ENCODE results near the gene CAMTA1. TPM values are rescaled to one million over a fixed set of nuclear protein-coding genes. Genes with fewer than 3 reads are reported as not detected.

The CAMTA1 gene
- polyA plus RNA-seq, 1 donor from 2014 or later = 162 TPM

GRCh38 chr1:7475691-7476090 lies 690.4 kb downstream of the CAMTA1 start:
- Histone ChIP-seq H4K20me1 (ENCODE audit: insufficient read depth) (no peaks in the 10 kb centered on the region), H3K27ac (ENCODE audit: low read length) (no peak overlapping the region), H3K79me2 (replicated peaks; ENCODE audit: insufficient read depth, low read length) (no peaks in the 10 kb centered on the region), H3K4me2 (ENCODE audit: low read length) (no peak overlapping the region), H3K36me3 (ENCODE audit: insufficient read depth, low read length) (no peaks in the 10 kb centered on the region), H3K27me3 (ENCODE audit: insufficient read depth, low read depth, low read length) (no peaks in the 10 kb centered on the region), H3K9me2 (ENCODE audit: insufficient read depth, low read length) (no peaks in the 10 kb centered on the region), H3K9me3 (ENCODE audit: low read length) (no peaks in the 10 kb centered on the region), H3F3A (ENCODE audit: insufficient read depth, low read length, poor library complexity, severe bottlenecking) (no peaks in the 10 kb centered on the region), H3K4me3 (ENCODE audit: low read length) (no peak overlapping the region), H3K9ac (ENCODE audit: low read length) (no peak overlapping the region), H2AFZ (ENCODE audit: low read depth, low read length) (no peak overlapping the region)
- no peak for TF ChIP-seq TAF1 (IDR thresholded peaks at IDR 0.05; ENCODE audit: low read depth)
- TF ChIP-seq, protein P1, sequence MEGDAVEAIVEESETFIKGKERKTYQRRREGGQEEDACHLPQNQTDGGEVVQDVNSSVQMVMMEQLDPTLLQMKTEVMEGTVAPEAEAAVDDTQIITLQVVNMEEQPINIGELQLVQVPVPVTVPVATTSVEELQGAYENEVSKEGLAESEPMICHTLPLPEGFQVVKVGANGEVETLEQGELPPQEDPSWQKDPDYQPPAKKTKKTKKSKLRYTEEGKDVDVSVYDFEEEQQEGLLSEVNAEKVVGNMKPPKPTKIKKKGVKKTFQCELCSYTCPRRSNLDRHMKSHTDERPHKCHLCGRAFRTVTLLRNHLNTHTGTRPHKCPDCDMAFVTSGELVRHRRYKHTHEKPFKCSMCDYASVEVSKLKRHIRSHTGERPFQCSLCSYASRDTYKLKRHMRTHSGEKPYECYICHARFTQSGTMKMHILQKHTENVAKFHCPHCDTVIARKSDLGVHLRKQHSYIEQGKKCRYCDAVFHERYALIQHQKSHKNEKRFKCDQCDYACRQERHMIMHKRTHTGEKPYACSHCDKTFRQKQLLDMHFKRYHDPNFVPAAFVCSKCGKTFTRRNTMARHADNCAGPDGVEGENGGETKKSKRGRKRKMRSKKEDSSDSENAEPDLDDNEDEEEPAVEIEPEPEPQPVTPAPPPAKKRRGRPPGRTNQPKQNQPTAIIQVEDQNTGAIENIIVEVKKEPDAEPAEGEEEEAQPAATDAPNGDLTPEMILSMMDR (IDR thresholded peaks at IDR 0.05; ENCODE audit: poor library complexity, severe bottlenecking) = no peak
- no peak for TF ChIP-seq REST (IDR thresholded peaks at IDR 0.05; ENCODE audit: borderline replicate concordance)
- no peak for TF ChIP-seq RAD21 (conservative IDR thresholded peaks at IDR 0.05)

DNA sequence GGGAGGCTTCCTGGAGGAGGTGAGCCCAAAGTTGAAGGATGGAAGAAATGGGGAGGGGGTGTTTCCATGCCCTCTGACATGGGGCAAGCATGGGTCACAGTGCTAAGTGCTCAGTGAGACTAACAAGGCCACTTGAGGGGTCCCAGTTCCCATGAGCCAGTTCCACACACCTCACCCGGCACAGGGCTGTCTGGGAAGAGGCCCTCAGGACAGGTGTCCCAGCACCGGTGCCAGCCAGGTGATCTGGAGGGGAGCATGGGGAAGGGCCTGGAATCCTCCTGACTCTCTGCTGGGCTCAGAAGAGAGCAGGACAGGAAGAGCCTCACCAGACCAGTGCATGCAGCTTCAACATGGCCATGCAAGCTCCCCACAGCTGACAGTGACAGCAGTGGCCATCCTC lies 691.1 kb downstream of the CAMTA1 start:
- no peak overlapping the region for H2AFZ ChIP-seq (ENCODE audit: low read depth, low read length)
- no peaks in the 10 kb centered on the region for H3K9me2 ChIP-seq (ENCODE audit: insufficient read depth, low read length)
- H3K9ac ChIP-seq (ENCODE audit: low read length) = no peak overlapping the region
- no peaks in the 10 kb centered on the region for H3F3A ChIP-seq (ENCODE audit: insufficient read depth, low read length, poor library complexity, severe bottlenecking)
- H4K20me1 ChIP-seq (ENCODE audit: insufficient read depth) = no peaks in the 10 kb centered on the region
- H3K27ac ChIP-seq (ENCODE audit: low read length) = no peak overlapping the region
- no peak overlapping the region for H3K4me3 ChIP-seq (ENCODE audit: low read length)
- no peaks in the 10 kb centered on the region for H3K79me2 ChIP-seq (replicated peaks; ENCODE audit: insufficient read depth, low read length)
- H3K27me3 ChIP-seq (ENCODE audit: insufficient read depth, low read depth, low read length) = no peaks in the 10 kb centered on the region
- H3K9me3 ChIP-seq (ENCODE audit: low read length) = no peaks in the 10 kb centered on the region
- no peak overlapping the region for H3K4me2 ChIP-seq (ENCODE audit: low read length)
- H3K36me3 ChIP-seq (ENCODE audit: insufficient read depth, low read length) = no peaks in the 10 kb centered on the region
- TF ChIP-seq EP300 (conservative IDR thresholded peaks at IDR 0.05; ENCODE audit: poor library complexity, severe bottlenecking) (no peak), MXI1 (conservative IDR thresholded peaks at IDR 0.05; ENCODE audit: poor library complexity, severe bottlenecking) (no peak), REST (IDR thresholded peaks at IDR 0.05; ENCODE audit: borderline replicate concordance) (no peak), SMC3 (conservative IDR thresholded peaks at IDR 0.05; ENCODE audit: poor library complexity) (no peak), POLR2AphosphoS5 (IDR thresholded peaks at IDR 0.05) (no peak), EZH2 (IDR thresholded peaks at IDR 0.05; ENCODE audit: borderline replicate concordance, insufficient read depth, low read length, poor library complexity, severe bottlenecking) (no peak), TAF1 (IDR thresholded peaks at IDR 0.05; ENCODE audit: low read depth) (no peak), RAD21 (conservative IDR thresholded peaks at IDR 0.05) (no peak)
- TF ChIP-seq, protein P1 (IDR thresholded peaks at IDR 0.05; ENCODE audit: poor library complexity, severe bottlenecking) = no peak

All from neural cell (in vitro differentiated cells).